HCT116 (cell line): ENCODE results near the gene DGKB. TPM values are rescaled to one million over a fixed set of nuclear protein-coding genes. Genes with fewer than 3 reads are reported as not detected.

Source experiments
- ATAC-seq: fragments of 200-7000 bp; cut with Tn5 transposase; 2 replicates; pipeline ENCODE4 v1.9.1; 2020; ENCODE audit warnings: mild to moderate bottlenecking, moderate library complexity
- BruUV-seq: library from RNA; stranded (reverse); fragments of 400-500 nt; replicated peaks from 2 replicates; lab custom pipeline; 2021; lab: Mats Ljungman, UMichigan
- CTCF ChIA-PET: fragments of 300-600 bp; sonication (Branson Sonifier 250); formaldehyde crosslinking; loops from one replicate; lab custom pipeline; 2021; ENCODE audit warnings: antibody characterized with exemption; lab: Charles Lee
- POLR2A ChIA-PET: fragments of 300-600, 350-600 bp; sonication (Branson Sonifier 250); formaldehyde crosslinking; loops from one replicate; lab custom pipeline; 2021; ENCODE audit warnings: antibody characterized with exemption; lab: Charles Lee
- RAD21 ChIA-PET, 2 experiments: fragments of 300-600 bp; sonication (Branson Sonifier 250); formaldehyde crosslinking; loops; one replicate each; lab custom pipeline; 2023; ENCODE audit warnings: low total read pairs in 2 of 2; ENCODE audit not compliant: uncharacterized antibody in 2 of 2, unreplicated experiment in 2 of 2, low non-redundant PET in 1 of 2; lab: Charles Lee
- DNase-seq: peaks from one replicate; pipeline ENCODE4 v3.0.0-alpha.2; 2010; ENCODE audit warnings: low read depth, low spot score
- H2AFZ ChIP-seq: fragments of 200-600 bp; shearing (Covaris generic), sonication (generic); 2 replicates; pipeline ENCODE4 v1.6.1; 2017; ENCODE audit warnings: low read depth, mixed run types, mixed read lengths, antibody characterized with exemption, low read length; ENCODE audit not compliant: poor library complexity, severe bottlenecking
- H3K27ac ChIP-seq: 2 replicates; pipeline ENCODE4 v1.5.1; 2012; ENCODE audit warnings: low read depth, low read length
- H3K27me3 ChIP-seq: fragments of 200-600 bp; sonication (generic); 2 replicates; pipeline ENCODE4 v1.6.1; 2016; ENCODE audit warnings: mixed run types, low read length, mixed read lengths; ENCODE audit not compliant: insufficient read depth
- H3K36me3 ChIP-seq, 2 experiments: fragments of 200-500 bp in 1 of 2; fragments of 200-600 bp in 1 of 2; sonication (Bioruptor generic) in 1 of 2; sonication (generic) in 1 of 2; 2 replicates each; pipeline versions ENCODE4 v1.5.1 to v1.6.1; 2014 to 2016; ENCODE audit warnings: low read length in 2 of 2, inconsistent platforms in 1 of 2, mixed read lengths in 1 of 2, mixed run types in 1 of 2; ENCODE audit not compliant: insufficient read depth in 2 of 2, control insufficient read depth in 1 of 2
- H3K4me1 ChIP-seq, 2 experiments: fragments of 200-600 bp in 1 of 2; sonication (generic) in 1 of 2; 2 replicates each; pipeline versions ENCODE4 v1.5.1 to v1.6.1; 2012 to 2017; ENCODE audit warnings: low read length in 2 of 2, inconsistent platforms in 1 of 2, mild to moderate bottlenecking in 1 of 2, mixed read lengths in 1 of 2, mixed run types in 1 of 2, moderate library complexity in 1 of 2; ENCODE audit not compliant: insufficient read depth in 2 of 2, control insufficient read depth in 1 of 2
- H3K4me2 ChIP-seq: fragments of 200-600 bp; sonication (generic); 2 replicates; pipeline ENCODE4 v1.6.1; 2017; ENCODE audit warnings: mixed run types, low read length, mixed read lengths
- H3K4me3 ChIP-seq, 2 experiments: fragments of 200-600 bp in 1 of 2; sonication (generic) in 1 of 2; replicated peaks in 1 of 2; 2 replicates each; pipeline ENCODE4 v1.5.1; 2011 to 2016; ENCODE audit warnings: low read length in 2 of 2, control low read depth in 1 of 2, low read depth in 1 of 2, mild to moderate bottlenecking in 1 of 2, mixed read lengths in 1 of 2, mixed run types in 1 of 2
- H3K79me2 ChIP-seq: fragments of 200-600 bp; sonication (generic); 2 replicates; pipeline ENCODE4 v1.6.1; 2017; ENCODE audit warnings: mild to moderate bottlenecking, mixed run types, low read length, moderate library complexity, mixed read lengths; ENCODE audit not compliant: insufficient read depth
- H3K9ac ChIP-seq: fragments of 200-600 bp; sonication (generic); 2 replicates; pipeline ENCODE4 v1.6.1; 2016; ENCODE audit warnings: low read length, mixed read lengths
- H3K9me2 ChIP-seq: fragments of 200-600 bp; sonication (generic), shearing (Covaris generic); 2 replicates; pipeline ENCODE4 v1.6.1; 2017; ENCODE audit warnings: mixed run types, mild to moderate bottlenecking, moderate library complexity; ENCODE audit not compliant: insufficient read depth
- H3K9me3 ChIP-seq, 2 experiments: fragments of 200-500 bp in 1 of 2; fragments of 200-600 bp in 1 of 2; sonication (Bioruptor generic) in 1 of 2; sonication (generic) in 1 of 2; 2 replicates each; pipeline ENCODE4 v1.6.1; 2014 to 2017; ENCODE audit warnings: low read length in 2 of 2, mixed read lengths in 2 of 2, inconsistent platforms in 1 of 2, low read depth in 1 of 2, mild to moderate bottlenecking in 1 of 2, mixed run types in 1 of 2, moderate library complexity in 1 of 2; ENCODE audit not compliant: control insufficient read depth in 1 of 2, insufficient read depth in 1 of 2
- H4K20me1 ChIP-seq: fragments of 200-600 bp; sonication (generic), shearing (Covaris generic); 2 replicates; pipeline ENCODE4 v1.6.1; 2017; ENCODE audit warnings: mixed run types, mild to moderate bottlenecking, moderate library complexity; ENCODE audit not compliant: insufficient read depth
- CTCF ChIP-seq, 3 experiments: fragments of 200-600 bp in 1 of 3; sonication (generic) in 1 of 3; IDR thresholded peaks in 2 of 3; conservative IDR thresholded peaks in 1 of 3; 2 replicates each; pipeline ENCODE4 v1.5.1; 2012 to 2017; ENCODE audit warnings: low read depth in 2 of 3, low read length in 2 of 3, antibody characterized with exemption in 1 of 3, borderline replicate concordance in 1 of 3, control low read depth in 1 of 3, mild to moderate bottlenecking in 1 of 3, mixed read lengths in 1 of 3, mixed run types in 1 of 3, moderate library complexity in 1 of 3; ENCODE audit not compliant: insufficient read depth in 1 of 3
- FOSL1 ChIP-seq: IDR thresholded peaks from 2 replicates; pipeline ENCODE4 v1.6.1; 2012; ENCODE audit warnings: low read depth
- JUND ChIP-seq: IDR thresholded peaks from 2 replicates; pipeline ENCODE4 v1.6.1; 2012
- MAX ChIP-seq: IDR thresholded peaks from 2 replicates; pipeline ENCODE4 v1.6.1; 2012
- POLR2A ChIP-seq: IDR thresholded peaks from 2 replicates; pipeline ENCODE4 v1.7.0; 2011; ENCODE audit warnings: borderline replicate concordance; ENCODE audit not compliant: insufficient read depth, insufficient read length; ENCODE audit errors: extremely low read depth
- POLR2AphosphoS5 ChIP-seq: IDR thresholded peaks from 2 replicates; pipeline ENCODE4 v1.6.1; 2011; ENCODE audit warnings: mild to moderate bottlenecking, low read depth, low read length, moderate library complexity
- REST ChIP-seq: IDR thresholded peaks from 2 replicates; pipeline ENCODE4 v1.6.1; 2012; ENCODE audit warnings: low read depth
- SP1 ChIP-seq: IDR thresholded peaks from 2 replicates; pipeline ENCODE4 v1.6.1; 2012; ENCODE audit warnings: low read depth
- ZFX ChIP-seq: fragments of 450-650 bp; IDR thresholded peaks from 2 replicates; pipeline ENCODE4 v1.6.1; 2017
- intact Hi-C: fragments of 100-400 bp; cut with micrococcal nuclease; formaldehyde crosslinking; loops from 2 replicates; pipeline ENCODE4 v1.10.0; 2022
- total RNA-seq: library from RNA; stranded (reverse); gene quantifications from one replicate; pipeline ENCODE4 v1.2.1, GENCODE V29; 2021; ENCODE audit not compliant: unreplicated experiment

Gene DGKB
- total RNA-seq, 1 experiment from 2014 or later: 0.05 TPM

GRCh38 chr7:14505906-14506305, 396.6 kb downstream of the DGKB start:
- no peak overlapping the region for H2AFZ ChIP-seq
- no peak overlapping the region for H3K4me2 ChIP-seq
- H3K27ac ChIP-seq: no peak overlapping the region
- no peaks in the 10 kb centered on the region for H3K9me3 ChIP-seq
- no peak overlapping the region for H3K4me3 ChIP-seq
- BruUV-seq: no TSS peak
- POLR2A ChIA-PET: no interaction called here
- no peak for TF ChIP-seq POLR2A
- TF ChIP-seq FOSL1: no peak
- no peak for TF ChIP-seq POLR2AphosphoS5
- TF ChIP-seq ZFX: no peak
- no peak for TF ChIP-seq REST
- TF ChIP-seq MAX: no peak
- TF ChIP-seq JUND: no peak
- no peak for TF ChIP-seq SP1
- no peak for TF ChIP-seq CTCF (IDR thresholded peaks at IDR 0.05 in 2 of 3, conservative IDR thresholded peaks at IDR 0.05 in 1 of 3; ENCODE audit: borderline replicate concordance in 1 of 3, insufficient read depth in 1 of 3, low read depth in 2 of 3, low read length in 2 of 3)
- no peaks in the 10 kb centered on the region for H3K27me3 ChIP-seq
- CTCF ChIA-PET: no interaction called here
- ATAC-seq (no peak), DNase-seq (no peak)
- intact Hi-C loops: no loop called here
- H3K4me1 ChIP-seq: no peaks in the 10 kb centered on the region
- H3K9ac ChIP-seq: no peak overlapping the region
- RAD21 ChIA-PET: no interaction called here
- H3K9me2 ChIP-seq: no peaks in the 10 kb centered on the region; the same call in 1 of the 2 replicates
- no peaks in the 10 kb centered on the region for H3K79me2 ChIP-seq
- H3K36me3 ChIP-seq: no peaks in the 10 kb centered on the region
- no peaks in the 10 kb centered on the region for H4K20me1 ChIP-seq
